ENCODE results near the gene SYNE4.

DNA sequence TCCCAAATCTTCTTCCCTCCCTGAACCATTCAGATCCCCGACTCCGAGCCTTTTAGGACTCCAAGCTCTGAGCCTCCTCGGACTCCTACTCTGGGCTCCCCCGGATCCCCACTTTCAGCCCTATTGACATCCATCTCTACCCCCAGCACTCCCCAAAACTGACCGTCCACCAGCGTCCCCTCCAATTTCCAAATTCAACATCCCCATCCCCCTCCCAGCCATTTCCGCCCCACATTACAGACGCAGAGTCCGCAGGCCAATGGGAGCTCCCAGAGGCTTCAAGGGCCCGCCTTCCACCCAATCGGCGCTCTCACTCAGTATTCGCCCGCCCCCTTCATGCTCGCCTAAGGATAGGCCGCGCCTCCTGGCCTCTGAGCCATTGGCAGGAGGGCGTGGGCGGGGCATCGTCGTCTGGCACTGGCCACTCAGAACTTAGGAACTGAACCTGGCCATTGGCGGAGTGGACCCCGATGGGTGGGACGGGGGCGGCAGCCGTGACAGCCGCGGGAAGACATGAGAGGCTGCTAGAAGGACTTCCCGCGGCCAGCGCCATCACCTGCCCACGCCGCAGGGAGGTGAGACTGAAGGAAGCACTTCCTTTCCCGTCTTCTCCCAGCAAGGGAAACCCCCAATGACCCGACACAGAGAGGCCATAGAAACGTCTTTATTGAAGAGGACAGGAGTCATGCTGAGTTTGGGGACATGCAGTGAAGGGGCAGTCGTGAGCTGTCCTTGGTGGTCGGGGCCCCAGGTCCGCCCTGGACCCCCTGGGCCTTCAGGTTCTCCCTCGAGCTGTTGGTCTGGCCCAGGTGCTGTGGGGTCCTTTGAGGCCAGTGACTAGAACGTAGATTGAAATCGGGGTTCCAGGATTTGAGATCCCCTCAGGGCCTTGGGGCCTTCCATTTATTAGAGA is 5.7 kb upstream of the SYNE4 start, which contains the start of gene ALKBH6:
- TF ChIP-seq ZBTB17 (tag by site-specific recombination; IDR thresholded peaks at IDR 0.05) (peak; percentile 88), ZNF274 (IDR thresholded peaks at IDR 0.05; ENCODE audit: low read length) (no peak), ZNF274 (tag by site-specific recombination; IDR thresholded peaks at IDR 0.05; ENCODE audit: borderline replicate concordance) (no peak), ZNF138 (tag by site-specific recombination; IDR thresholded peaks at IDR 0.05; ENCODE audit: borderline replicate concordance) (no peak), ZNF660 (tag by site-specific recombination; IDR thresholded peaks at IDR 0.05) (peak; percentile 72)
- TF ChIP-seq, protein P1, sequence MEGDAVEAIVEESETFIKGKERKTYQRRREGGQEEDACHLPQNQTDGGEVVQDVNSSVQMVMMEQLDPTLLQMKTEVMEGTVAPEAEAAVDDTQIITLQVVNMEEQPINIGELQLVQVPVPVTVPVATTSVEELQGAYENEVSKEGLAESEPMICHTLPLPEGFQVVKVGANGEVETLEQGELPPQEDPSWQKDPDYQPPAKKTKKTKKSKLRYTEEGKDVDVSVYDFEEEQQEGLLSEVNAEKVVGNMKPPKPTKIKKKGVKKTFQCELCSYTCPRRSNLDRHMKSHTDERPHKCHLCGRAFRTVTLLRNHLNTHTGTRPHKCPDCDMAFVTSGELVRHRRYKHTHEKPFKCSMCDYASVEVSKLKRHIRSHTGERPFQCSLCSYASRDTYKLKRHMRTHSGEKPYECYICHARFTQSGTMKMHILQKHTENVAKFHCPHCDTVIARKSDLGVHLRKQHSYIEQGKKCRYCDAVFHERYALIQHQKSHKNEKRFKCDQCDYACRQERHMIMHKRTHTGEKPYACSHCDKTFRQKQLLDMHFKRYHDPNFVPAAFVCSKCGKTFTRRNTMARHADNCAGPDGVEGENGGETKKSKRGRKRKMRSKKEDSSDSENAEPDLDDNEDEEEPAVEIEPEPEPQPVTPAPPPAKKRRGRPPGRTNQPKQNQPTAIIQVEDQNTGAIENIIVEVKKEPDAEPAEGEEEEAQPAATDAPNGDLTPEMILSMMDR (tag by site-specific recombination; IDR thresholded peaks at IDR 0.05), result peak; percentile 81
- TF ChIP-seq, protein P2, sequence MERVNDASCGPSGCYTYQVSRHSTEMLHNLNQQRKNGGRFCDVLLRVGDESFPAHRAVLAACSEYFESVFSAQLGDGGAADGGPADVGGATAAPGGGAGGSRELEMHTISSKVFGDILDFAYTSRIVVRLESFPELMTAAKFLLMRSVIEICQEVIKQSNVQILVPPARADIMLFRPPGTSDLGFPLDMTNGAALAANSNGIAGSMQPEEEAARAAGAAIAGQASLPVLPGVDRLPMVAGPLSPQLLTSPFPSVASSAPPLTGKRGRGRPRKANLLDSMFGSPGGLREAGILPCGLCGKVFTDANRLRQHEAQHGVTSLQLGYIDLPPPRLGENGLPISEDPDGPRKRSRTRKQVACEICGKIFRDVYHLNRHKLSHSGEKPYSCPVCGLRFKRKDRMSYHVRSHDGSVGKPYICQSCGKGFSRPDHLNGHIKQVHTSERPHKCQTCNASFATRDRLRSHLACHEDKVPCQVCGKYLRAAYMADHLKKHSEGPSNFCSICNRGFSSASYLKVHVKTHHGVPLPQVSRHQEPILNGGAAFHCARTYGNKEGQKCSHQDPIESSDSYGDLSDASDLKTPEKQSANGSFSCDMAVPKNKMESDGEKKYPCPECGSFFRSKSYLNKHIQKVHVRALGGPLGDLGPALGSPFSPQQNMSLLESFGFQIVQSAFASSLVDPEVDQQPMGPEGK (tag by site-specific recombination; IDR thresholded peaks at IDR 0.05), result peak; percentile 72
- TF ChIP-seq, protein P3, sequence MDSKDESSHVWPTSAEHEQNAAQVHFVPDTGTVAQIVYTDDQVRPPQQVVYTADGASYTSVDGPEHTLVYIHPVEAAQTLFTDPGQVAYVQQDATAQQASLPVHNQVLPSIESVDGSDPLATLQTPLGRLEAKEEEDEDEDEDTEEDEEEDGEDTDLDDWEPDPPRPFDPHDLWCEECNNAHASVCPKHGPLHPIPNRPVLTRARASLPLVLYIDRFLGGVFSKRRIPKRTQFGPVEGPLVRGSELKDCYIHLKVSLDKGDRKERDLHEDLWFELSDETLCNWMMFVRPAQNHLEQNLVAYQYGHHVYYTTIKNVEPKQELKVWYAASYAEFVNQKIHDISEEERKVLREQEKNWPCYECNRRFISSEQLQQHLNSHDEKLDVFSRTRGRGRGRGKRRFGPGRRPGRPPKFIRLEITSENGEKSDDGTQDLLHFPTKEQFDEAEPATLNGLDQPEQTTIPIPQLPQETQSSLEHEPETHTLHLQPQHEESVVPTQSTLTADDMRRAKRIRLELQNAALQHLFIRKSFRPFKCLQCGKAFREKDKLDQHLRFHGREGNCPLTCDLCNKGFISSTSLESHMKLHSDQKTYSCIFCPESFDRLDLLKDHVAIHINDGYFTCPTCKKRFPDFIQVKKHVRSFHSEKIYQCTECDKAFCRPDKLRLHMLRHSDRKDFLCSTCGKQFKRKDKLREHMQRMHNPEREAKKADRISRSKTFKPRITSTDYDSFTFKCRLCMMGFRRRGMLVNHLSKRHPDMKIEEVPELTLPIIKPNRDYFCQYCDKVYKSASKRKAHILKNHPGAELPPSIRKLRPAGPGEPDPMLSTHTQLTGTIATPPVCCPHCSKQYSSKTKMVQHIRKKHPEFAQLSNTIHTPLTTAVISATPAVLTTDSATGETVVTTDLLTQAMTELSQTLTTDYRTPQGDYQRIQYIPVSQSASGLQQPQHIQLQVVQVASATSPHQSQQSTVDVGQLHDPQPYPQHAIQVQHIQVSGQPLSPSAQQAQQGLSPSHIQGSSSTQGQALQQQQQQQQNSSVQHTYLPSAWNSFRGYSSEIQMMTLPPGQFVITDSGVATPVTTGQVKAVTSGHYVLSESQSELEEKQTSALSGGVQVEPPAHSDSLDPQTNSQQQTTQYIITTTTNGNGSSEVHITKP (tag by site-specific recombination; IDR thresholded peaks at IDR 0.05), result peak; percentile 100
- TF ChIP-seq, protein P4, sequence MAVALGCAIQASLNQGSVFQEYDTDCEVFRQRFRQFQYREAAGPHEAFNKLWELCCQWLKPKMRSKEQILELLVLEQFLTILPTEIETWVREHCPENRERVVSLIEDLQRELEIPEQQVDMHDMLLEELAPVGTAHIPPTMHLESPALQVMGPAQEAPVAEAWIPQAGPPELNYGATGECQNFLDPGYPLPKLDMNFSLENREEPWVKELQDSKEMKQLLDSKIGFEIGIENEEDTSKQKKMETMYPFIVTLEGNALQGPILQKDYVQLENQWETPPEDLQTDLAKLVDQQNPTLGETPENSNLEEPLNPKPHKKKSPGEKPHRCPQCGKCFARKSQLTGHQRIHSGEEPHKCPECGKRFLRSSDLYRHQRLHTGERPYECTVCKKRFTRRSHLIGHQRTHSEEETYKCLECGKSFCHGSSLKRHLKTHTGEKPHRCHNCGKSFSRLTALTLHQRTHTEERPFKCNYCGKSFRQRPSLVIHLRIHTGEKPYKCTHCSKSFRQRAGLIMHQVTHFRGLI (tag by site-specific recombination; IDR thresholded peaks at IDR 0.05), result no peak
- TF ChIP-seq, protein P5, sequence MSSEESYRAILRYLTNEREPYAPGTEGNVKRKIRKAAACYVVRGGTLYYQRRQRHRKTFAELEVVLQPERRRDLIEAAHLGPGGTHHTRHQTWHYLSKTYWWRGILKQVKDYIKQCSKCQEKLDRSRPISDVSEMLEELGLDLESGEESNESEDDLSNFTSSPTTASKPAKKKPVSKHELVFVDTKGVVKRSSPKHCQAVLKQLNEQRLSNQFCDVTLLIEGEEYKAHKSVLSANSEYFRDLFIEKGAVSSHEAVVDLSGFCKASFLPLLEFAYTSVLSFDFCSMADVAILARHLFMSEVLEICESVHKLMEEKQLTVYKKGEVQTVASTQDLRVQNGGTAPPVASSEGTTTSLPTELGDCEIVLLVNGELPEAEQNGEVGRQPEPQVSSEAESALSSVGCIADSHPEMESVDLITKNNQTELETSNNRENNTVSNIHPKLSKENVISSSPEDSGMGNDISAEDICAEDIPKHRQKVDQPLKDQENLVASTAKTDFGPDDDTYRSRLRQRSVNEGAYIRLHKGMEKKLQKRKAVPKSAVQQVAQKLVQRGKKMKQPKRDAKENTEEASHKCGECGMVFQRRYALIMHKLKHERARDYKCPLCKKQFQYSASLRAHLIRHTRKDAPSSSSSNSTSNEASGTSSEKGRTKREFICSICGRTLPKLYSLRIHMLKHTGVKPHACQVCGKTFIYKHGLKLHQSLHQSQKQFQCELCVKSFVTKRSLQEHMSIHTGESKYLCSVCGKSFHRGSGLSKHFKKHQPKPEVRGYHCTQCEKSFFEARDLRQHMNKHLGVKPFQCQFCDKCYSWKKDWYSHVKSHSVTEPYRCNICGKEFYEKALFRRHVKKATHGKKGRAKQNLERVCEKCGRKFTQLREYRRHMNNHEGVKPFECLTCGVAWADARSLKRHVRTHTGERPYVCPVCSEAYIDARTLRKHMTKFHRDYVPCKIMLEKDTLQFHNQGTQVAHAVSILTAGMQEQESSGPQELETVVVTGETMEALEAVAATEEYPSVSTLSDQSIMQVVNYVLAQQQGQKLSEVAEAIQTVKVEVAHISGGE (tag by site-specific recombination; conservative IDR thresholded peaks at IDR 0.05; ENCODE audit: low read depth), result no peak

All from HEK293 (cell line).